HUES6 (cell line): ENCODE measurements around the gene TLR1.

Source experiments
- H3K27ac ChIP-seq: 2 replicates; pipeline ENCODE4 v1.7.0; 2013; ENCODE audit warnings: low read depth, mild to moderate bottlenecking, low read length, inconsistent platforms
- H3K27me3 ChIP-seq: 2 replicates; pipeline ENCODE4 v1.6.1; 2013; ENCODE audit warnings: low read length; ENCODE audit not compliant: control insufficient read depth, insufficient read depth
- H3K36me3 ChIP-seq: 2 replicates; pipeline ENCODE4 v1.6.1; 2013; ENCODE audit warnings: low read length; ENCODE audit not compliant: control insufficient read depth, insufficient read depth
- H3K4me1 ChIP-seq: 2 replicates; pipeline ENCODE4 v1.6.1; 2013; ENCODE audit warnings: low read length; ENCODE audit not compliant: control insufficient read depth, insufficient read depth
- H3K4me3 ChIP-seq: 2 replicates; pipeline ENCODE4 v1.5.1; 2013; ENCODE audit warnings: low read depth, low read length
- H3K9ac ChIP-seq: one replicate; pipeline ENCODE4 v1.6.1; 2013; ENCODE audit warnings: mild to moderate bottlenecking, low read length
- H3K9me3 ChIP-seq: 2 replicates; pipeline ENCODE4 v1.6.1; 2013; ENCODE audit warnings: low read depth, low read length; ENCODE audit not compliant: control insufficient read depth, insufficient read depth

Gene TLR1

GRCh38 chr4:38804654-38805295 lies at the start of gene TLR1:
TSS of gene TLR1 (minus strand) at chr4:38804791. CDS start at chr4:38798831, 5,960 bp downstream.
- Histone ChIP-seq H3K27me3 (no peaks in the 10 kb centered on the region), H3K4me3 (no peak within 1 kb of the TSS), H3K4me1 (no peaks in the 10 kb centered on the region), H3K9ac (no peak within 1 kb of the TSS), H3K9me3 (peaks cover 23% of the 10 kb centered on the region), H3K36me3 (no peaks in the 10 kb centered on the region), H3K27ac (no peak within 1 kb of the TSS)

- no peak overlapping the region for H3K27ac ChIP-seq
- H3K27me3 ChIP-seq, result no peaks in the 10 kb centered on the region
- no peaks in the 10 kb centered on the region for H3K36me3 ChIP-seq
- H3K9me3 ChIP-seq, result peaks cover 4% of the 10 kb centered on the region; the same call in 1 of the 2 replicates
- H3K4me1 ChIP-seq, result no peaks in the 10 kb centered on the region
- H3K9ac ChIP-seq, result no peak overlapping the region
- no peak overlapping the region for H3K4me3 ChIP-seq
These were observed 41.4 kb upstream of the TLR1 start for GRCh38 chr4:38846015-38846414.

- no peak overlapping the region for H3K9ac ChIP-seq
- H3K9me3 ChIP-seq, result peaks cover 4% of the 10 kb centered on the region; the same call in 1 of the 2 replicates
- no peaks in the 10 kb centered on the region for H3K36me3 ChIP-seq
- no peaks in the 10 kb centered on the region for H3K4me1 ChIP-seq
- no peak overlapping the region for H3K27ac ChIP-seq
- H3K4me3 ChIP-seq, result no peak overlapping the region
- H3K27me3 ChIP-seq, result no peaks in the 10 kb centered on the region
These were observed 38.4 kb upstream of the TLR1 start for GRCh38 chr4:38842994-38843393.

- H3K36me3 ChIP-seq, result no peaks in the 10 kb centered on the region
- H3K4me1 ChIP-seq, result no peaks in the 10 kb centered on the region
- H3K4me3 ChIP-seq, result no peak overlapping the region
- no peaks in the 10 kb centered on the region for H3K27me3 ChIP-seq
- no peak overlapping the region for H3K9ac ChIP-seq
- no peak overlapping the region for H3K27ac ChIP-seq
- H3K9me3 ChIP-seq, result no peaks in the 10 kb centered on the region
These were observed 33.3 kb upstream of the TLR1 start for GRCh38 chr4:38837849-38838248.

- H3K9me3 ChIP-seq, result no peaks in the 10 kb centered on the region
- no peaks in the 10 kb centered on the region for H3K27me3 ChIP-seq
- H3K4me1 ChIP-seq, result no peaks in the 10 kb centered on the region
- H3K4me3 ChIP-seq, result no peak overlapping the region
- H3K36me3 ChIP-seq, result no peaks in the 10 kb centered on the region
- H3K9ac ChIP-seq, result no peak overlapping the region
- no peak overlapping the region for H3K27ac ChIP-seq
These were observed 32.7 kb upstream of the TLR1 start for GRCh38 chr4:38837334-38837733.

- Histone ChIP-seq H3K36me3 (no peaks in the 10 kb centered on the region), H3K4me3 (no peak overlapping the region), H3K27me3 (no peaks in the 10 kb centered on the region), H3K27ac (no peak overlapping the region), H3K9me3 (no peaks in the 10 kb centered on the region), H3K4me1 (no peaks in the 10 kb centered on the region), H3K9ac (no peak overlapping the region)
These were observed 30.0 kb upstream of the TLR1 start for GRCh38 chr4:38834570-38834969.

- Histone ChIP-seq H3K27ac (no peak overlapping the region), H3K9me3 (no peaks in the 10 kb centered on the region), H3K4me1 (no peaks in the 10 kb centered on the region), H3K9ac (no peak overlapping the region), H3K36me3 (no peaks in the 10 kb centered on the region), H3K27me3 (no peaks in the 10 kb centered on the region), H3K4me3 (no peak overlapping the region)
These were observed 28.3 kb upstream of the TLR1 start for GRCh38 chr4:38832624-38833528.

GRCh38 chr4:38832206-38832605 lies 27.6 kb upstream of the TLR1 start:
- no peak overlapping the region for H3K9ac ChIP-seq
- H3K36me3 ChIP-seq, result no peaks in the 10 kb centered on the region
- no peaks in the 10 kb centered on the region for H3K9me3 ChIP-seq
- H3K27me3 ChIP-seq, result no peaks in the 10 kb centered on the region
- no peak overlapping the region for H3K27ac ChIP-seq
- no peak overlapping the region for H3K4me3 ChIP-seq
- H3K4me1 ChIP-seq, result no peaks in the 10 kb centered on the region

- Histone ChIP-seq H3K4me1 (no peaks in the 10 kb centered on the region), H3K9me3 (no peaks in the 10 kb centered on the region), H3K27me3 (no peaks in the 10 kb centered on the region), H3K36me3 (no peaks in the 10 kb centered on the region), H3K27ac (no peak overlapping the region), H3K9ac (no peak overlapping the region), H3K4me3 (no peak overlapping the region)
These were observed 27.1 kb upstream of the TLR1 start for GRCh38 chr4:38831653-38832052.

GRCh38 chr4:38829237-38829636 lies 24.6 kb upstream of the TLR1 start:
- no peaks in the 10 kb centered on the region for H3K36me3 ChIP-seq
- no peak overlapping the region for H3K9ac ChIP-seq
- H3K27me3 ChIP-seq, result no peaks in the 10 kb centered on the region
- no peaks in the 10 kb centered on the region for H3K9me3 ChIP-seq
- no peak overlapping the region for H3K4me3 ChIP-seq
- no peak overlapping the region for H3K27ac ChIP-seq
- H3K4me1 ChIP-seq, result no peaks in the 10 kb centered on the region

GRCh38 chr4:38823766-38824165 lies 19.2 kb upstream of the TLR1 start:
- Histone ChIP-seq H3K36me3 (no peaks in the 10 kb centered on the region), H3K4me1 (no peaks in the 10 kb centered on the region), H3K9ac (no peak overlapping the region), H3K9me3 (peaks cover 17% of the 10 kb centered on the region), H3K27ac (no peak overlapping the region), H3K4me3 (no peak overlapping the region), H3K27me3 (no peaks in the 10 kb centered on the region)
